ENCODE measurements around the gene ELAVL1.

The ELAVL1 gene

GRCh38 chr19:8020681-8021080 is 15.2 kb upstream of the ELAVL1 start:
- no peak for DNase-seq (ENCODE audit: low read depth)

DNA sequence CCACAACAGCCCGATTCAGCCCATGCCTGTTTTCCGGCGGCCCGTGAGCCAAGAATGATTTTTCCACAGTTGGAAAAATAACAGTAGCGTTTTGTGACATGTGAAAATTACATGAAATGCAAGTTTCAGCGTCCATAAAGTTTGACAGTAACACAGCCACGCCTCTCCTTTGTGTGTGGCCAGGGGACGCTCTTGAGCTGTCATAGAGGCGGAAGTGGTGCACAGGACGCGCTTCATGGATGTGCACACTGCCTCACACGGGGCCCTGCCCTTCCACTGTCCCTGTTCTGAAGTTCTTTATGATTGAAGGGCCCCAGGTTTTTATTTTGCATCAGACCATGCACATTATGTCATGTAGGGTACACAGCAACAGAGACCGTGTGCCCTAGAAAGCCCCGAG is 12.4 kb upstream of the ELAVL1 start:
- no peak for DNase-seq (ENCODE audit: low read depth)

DNA sequence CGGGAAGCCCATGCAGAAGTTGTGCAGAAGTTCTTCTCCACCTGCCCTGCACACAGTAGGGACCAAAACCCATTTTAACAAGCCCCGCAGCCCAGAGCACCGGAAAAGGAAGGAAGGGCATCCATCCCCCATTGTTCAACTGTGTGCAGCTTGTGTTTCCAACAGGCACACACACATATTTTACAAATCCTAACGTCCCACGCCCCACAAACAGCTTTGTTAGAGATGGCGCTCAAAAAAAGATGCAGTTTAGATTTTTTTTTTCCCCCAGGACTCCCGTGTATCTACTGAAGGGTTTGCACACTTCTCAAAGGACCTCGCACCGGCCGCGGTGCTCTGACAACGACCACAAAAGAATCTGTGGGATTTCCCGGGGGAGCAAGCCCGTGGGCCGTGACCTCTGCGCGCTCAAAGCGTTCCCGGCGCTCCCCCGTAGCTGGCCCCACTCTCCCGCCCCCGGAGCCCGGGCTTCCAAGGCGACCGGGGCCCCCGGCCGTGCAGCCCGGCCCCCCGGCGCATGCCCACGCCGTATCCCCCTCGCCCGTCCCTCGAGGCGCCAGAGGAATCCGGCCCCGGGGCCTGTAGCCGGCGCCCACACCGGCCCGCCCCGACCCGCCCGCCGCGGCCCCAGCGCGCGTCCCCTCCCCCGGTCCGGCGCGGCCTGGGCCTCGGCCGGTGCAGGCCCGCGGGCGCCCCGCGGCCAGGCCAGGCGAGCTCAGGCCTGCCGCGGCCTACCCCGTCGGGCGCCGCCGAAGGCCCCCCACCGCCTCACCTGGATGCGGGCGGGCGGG is 523 bp downstream of the ELAVL1 start:
- DNase-seq (ENCODE audit: low read depth): no peak

DNA sequence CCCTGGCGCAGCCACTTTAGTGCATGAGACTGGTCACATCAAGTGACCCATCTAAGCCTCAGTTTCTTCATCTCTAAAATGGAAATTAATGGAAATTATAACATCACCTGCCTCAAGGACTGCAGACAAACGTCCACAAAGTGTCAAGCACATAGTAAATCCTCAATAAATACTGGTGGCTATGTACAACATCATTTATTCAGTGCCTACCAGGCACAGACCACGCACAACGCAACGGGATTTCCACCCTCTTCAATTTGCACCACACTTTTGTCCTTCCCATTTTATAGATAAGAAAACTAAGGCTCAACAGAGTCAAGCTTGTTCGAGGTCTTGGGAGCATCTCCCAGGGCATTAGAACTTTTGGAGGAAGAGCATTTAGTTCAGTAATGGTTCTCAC is 1.4 kb downstream of the ELAVL1 start:
- no peak for DNase-seq (ENCODE audit: low read depth)

DNA sequence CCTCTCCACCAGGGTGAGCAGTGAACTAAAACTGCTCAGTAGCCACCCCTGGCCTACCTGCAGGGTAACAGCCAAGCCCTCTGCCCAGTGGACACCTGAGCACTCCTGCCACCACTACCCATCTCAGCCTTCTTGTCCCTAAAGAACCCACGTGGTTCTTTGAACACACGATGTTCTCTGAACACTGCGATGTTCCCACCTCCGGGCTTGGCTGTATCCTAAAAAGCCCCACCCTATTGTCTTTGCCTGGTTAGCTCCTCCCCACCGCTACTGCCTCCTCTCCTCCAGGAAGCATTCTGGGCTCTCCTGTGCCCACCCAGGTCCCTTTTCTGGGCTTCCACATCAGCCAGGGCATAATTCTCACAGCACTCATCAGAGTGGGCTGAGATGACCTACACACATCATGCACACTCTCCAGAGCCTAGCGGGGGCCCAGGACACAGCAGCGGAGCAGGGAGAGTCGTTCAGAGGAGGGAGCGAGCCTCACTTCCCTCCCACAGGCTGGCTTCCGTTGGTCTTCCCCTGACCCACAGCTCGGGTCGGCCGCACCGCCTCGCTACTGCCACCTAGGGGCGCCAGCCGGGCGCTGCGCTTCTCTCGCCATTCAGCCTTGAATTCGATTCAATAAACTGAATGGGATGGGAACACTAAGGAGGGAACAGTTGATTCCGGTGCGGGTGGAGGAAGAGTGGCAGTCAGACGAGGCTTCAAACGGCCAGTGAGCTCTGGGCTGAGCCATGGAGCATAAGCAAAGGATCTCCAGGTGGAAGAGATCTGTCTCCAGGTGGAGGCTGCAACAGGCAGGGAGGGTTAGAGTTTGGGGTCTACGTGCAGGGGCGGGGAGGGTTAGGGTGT is 3.2 kb downstream of the ELAVL1 start:
- no peak for DNase-seq (ENCODE audit: low read depth)

- DNase-seq (ENCODE audit: low read depth): no peak
Measured at GRCh38 chr19:8001651-8001994, 3.8 kb downstream of the ELAVL1 start.

- no peak for DNase-seq (ENCODE audit: low read depth)
Measured at GRCh38 chr19:8000298-8001038, 5.0 kb downstream of the ELAVL1 start.

DNA sequence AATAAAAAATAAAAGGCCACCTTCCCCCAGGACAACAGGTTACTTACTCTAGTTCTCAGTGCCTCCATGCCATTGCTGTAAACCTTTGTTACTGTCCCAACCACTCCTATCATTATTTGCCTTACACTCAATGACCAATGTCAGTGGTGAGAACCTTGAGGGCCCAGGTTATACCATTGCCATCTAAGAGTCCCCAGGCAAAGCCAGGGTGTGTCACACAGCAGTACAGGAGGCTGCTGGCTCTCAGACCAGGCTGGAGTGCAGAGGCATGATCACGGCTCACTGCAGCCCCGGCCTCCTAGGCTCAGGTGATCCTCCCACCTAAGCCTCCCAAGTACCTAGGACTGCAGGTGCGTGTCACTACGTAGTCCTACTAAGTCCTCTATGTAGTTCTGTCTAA is 6.1 kb downstream of the ELAVL1 start:
- no peak for DNase-seq (ENCODE audit: low read depth)

DNA sequence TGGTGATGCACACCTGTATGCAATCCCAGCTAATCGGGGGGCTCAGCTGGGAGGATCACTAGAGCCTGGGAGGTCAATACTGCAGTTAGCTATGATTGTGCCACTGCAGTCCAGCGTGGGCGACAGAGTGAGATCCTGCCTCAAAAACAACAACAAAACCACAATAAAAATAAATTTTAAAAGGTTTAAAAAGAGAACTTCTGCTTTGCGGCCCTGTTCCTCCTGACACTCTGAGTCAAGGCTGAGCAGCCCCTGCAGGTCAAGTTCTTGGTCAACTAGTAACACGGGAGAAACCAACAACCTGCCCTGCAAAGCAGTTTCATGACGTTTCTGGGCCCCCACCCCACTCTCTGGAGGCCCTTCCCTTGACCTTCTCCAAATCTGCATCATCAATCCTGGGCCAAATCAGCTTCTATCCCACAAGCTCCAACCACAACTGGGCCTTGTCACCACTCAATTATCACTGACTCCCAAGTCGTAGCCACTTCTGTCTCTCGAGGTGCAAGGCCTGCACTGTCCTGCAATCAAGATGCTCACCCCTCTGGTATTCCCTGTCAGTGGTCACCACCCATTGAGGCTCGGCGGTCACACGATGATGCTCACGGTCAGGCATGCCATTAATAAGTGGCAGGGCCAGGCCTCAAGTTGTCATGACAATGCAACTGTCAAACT is 7.5 kb downstream of the ELAVL1 start:
- DNase-seq (ENCODE audit: low read depth): no peak

DNA sequence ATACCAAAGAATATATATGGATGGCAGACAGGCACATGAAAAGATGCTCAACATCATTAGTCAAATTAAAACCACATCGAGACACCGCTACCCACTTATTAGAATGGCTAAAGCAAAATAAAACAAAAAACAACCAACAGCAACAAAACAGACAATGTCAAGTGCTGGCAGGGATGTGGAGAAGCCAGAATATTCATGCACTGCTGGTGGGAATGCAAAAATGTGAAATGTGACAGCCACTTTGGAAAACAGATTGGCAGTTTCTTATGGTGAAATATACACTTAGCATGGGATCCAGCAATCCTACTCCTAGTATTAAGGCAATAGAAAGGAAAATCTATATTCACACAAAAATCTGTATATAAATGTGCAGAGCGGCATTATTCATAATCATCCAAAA is 8.6 kb downstream of the ELAVL1 start:
- DNase-seq (ENCODE audit: low read depth): no peak

- DNase-seq (ENCODE audit: low read depth): no peak
Measured at GRCh38 chr19:7995810-7996158, 9.7 kb downstream of the ELAVL1 start.

- no peak for DNase-seq (ENCODE audit: low read depth)
Measured at GRCh38 chr19:7994928-7995809, 10.3 kb downstream of the ELAVL1 start.

DNA sequence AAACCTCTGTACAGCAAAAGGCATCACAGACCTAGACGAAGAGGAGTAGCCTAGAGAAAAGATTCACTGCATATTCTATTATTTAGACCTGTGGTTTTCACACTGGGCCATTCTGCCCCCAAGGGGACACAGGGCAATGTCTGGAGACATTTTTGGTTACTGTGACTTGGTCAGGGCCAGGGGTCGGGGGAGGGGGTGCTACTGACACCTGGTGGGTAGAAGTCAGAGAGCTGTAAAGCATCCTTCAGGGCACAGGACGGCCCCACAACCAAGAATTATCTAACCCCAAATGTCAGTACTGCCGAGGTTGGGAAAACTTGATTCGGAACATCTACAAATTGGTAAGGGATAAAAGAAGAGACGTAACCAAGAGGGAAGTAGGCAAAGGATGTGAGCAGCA is 11.3 kb downstream of the ELAVL1 start:
- no peak for DNase-seq (ENCODE audit: low read depth)

DNA sequence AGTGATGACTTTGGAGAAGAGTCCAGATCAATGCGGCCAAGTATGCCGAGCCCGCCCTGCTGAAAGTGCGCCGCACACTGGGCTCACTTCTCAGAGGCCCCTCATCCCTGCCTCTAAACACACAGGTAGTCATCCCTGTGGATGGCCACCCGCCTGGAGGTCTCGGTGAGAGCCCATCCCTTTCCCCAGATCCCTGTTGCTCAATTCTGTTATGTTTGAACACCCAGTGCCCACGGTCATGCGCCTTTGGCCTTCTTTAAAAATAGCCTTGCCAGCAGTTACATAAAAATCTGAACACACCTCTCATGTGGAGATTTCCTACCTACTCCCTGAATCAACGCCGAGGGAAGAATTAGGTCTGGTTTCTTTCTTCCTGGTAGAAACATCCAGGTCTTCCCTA is 11.9 kb downstream of the ELAVL1 start:
- no peak for DNase-seq (ENCODE audit: low read depth)

- no peak for DNase-seq (ENCODE audit: low read depth)
Measured at GRCh38 chr19:7992575-7992974, 12.9 kb downstream of the ELAVL1 start.

GRCh38 chr19:7989071-7989575 is 16.3 kb downstream of the ELAVL1 start:
- DNase-seq (ENCODE audit: low read depth): no peak

DNA sequence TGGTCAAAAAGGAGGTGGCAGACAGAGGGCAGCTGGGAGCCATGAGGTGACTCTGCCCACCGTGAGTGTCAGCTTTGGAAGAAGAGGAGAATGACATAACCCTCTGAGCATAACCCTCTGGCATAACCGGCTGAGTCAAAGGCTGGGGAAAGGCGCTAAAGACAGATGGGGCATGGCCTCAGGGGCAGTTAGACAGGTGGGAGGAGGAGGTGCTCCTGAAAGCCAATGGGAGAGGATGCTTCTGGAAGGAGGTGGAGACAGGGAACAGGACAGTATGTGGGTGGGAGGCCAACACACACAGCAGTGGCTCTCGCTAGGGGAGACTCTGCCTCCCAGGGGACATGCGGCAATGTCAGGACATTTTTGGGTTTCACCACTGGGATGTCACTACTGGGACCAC is 17.1 kb downstream of the ELAVL1 start:
- no peak for DNase-seq (ENCODE audit: low read depth)

- DNase-seq (ENCODE audit: low read depth): no peak
Measured at GRCh38 chr19:7987114-7987768, 18.2 kb downstream of the ELAVL1 start.

DNA sequence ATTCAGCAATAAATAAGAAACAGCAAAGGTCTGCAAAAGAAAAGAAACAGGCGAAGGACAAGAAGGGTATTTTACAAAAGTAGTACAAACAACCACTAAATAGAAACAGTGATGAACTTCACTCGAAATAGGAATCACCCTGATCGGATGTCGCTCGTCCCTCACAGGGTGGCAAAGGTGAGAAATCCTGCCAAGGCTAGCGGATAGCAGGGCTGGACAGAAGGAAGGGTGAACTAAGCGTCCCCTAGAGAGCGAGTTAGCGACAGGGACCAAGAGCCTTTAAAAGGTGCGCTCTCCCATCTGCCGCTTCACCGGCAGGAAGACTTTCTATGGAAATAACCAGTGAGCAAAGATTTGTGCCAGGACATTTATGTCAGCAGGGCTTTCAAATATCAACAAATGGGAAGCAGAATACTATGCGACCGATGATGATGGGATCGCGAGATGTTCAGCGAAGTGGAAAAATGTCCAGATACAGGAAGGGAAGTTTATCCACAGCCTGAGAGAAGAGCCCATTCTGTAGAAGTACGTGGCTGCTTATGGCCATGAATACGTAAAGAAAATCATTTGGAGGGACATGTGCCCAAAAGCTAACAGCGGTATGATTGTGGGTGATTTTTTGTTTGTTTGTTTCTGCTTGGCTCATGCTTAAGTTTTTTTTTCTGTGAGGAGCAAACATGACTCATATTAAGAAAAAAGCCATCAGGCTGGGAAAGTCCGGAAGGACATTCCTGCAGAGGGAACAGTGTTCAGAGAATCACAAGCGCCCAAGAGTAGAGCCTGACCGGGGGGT is 18.9 kb downstream of the ELAVL1 start:
- peak; percentile 38 for DNase-seq (ENCODE audit: low read depth)

GRCh38 chr19:7985481-7985911 is 19.9 kb downstream of the ELAVL1 start:
- DNase-seq (ENCODE audit: low read depth): no peak

Data from GM04503 (cell line).